Measurements from ENCODE around the gene RAB15.
"Not testable (repeated sequence)": the region's sequence is repeated elsewhere in the genome, so short reads cannot be mapped to it uniquely, and the experiment has no call there.

Gene RAB15

DNA sequence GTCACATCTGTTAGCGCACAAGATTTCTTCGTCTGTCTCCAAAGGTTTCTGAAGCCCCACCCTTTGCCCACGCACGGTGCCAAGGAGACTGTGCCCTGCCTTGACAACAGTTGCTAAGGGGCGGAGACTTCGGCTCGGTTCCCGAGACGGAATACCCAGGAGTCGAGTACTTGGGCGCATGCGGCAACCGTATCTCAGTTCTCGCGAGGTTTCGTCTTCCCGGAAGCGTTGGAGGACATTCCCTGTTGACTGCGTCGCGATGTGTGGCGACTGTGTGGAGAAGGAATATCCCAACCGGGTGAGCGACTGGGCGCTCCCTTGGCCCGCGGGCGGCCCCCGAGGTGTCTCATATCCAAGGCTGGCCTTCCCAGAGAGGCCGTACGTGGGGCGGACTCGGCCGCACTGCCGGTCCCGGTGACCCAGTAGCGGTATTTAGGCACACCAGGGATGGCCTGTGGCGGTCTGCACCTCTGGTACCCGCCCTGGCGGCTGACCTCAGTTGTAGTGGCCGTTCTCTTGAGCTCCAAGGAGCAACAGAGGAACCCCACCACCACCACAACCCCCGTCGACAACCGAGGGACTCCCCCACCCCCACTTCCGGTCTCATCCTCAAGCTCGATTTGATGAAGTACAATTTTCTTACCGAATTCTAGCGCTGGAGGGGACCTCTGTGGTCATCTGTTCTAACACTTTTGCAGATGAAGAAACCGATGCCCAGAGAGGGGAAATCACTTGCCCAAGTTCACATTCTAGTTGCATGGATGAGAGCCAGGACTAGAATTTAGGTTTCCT lies 57.7 kb downstream of the RAB15 start, which contains the start of gene CHURC1:
TSS of gene CHURC1 (plus strand) at position 219 of the 792 bp plus-strand sequence. CDS start at position 260, 41 bp downstream.
- in situ Hi-C loops (cut with MboI; ENCODE audit: low sequenced_read_pairs), result no loop called here

DNA sequence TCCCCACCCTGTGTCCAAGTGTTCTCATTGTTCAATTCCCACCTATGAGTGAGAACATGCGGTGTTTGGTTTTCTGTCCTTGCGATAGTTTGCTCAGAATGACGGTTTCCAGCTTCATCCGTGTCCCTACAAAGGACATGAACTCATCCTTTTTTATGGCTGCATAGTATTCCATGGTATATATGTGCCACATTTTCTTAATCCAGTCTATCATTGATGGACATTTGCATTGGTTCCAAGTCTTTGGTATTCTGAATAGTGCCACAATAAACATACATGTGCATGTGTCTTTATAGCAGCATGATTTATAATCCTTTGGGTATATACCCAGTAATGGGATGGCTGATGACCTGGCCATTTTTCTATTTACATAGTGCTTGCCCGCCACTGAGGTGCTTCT lies 58.7 kb downstream of the RAB15 start:
- in situ Hi-C loops (cut with MboI; ENCODE audit: low sequenced_read_pairs), result not testable (repeated sequence)

DNA sequence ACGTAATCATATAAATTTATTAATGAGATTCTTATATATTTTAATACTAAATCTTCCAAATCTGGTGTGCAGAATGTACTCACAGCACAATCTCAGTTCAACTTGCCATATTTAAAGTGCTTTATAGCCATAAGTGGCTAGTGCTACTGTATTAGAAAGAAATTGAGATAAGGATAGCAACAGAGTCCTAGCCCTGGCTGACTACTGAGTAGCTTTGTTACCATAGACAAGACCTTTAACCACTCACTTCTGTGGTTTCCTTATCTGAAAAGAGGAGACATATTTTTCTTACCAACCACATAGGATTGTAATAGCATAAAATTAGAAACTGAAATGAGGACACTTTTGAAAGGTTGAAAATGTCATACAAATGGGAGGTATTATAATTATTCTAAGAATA lies 59.9 kb downstream of the RAB15 start:
- in situ Hi-C loops (cut with MboI; ENCODE audit: low sequenced_read_pairs), result no loop called here

DNA sequence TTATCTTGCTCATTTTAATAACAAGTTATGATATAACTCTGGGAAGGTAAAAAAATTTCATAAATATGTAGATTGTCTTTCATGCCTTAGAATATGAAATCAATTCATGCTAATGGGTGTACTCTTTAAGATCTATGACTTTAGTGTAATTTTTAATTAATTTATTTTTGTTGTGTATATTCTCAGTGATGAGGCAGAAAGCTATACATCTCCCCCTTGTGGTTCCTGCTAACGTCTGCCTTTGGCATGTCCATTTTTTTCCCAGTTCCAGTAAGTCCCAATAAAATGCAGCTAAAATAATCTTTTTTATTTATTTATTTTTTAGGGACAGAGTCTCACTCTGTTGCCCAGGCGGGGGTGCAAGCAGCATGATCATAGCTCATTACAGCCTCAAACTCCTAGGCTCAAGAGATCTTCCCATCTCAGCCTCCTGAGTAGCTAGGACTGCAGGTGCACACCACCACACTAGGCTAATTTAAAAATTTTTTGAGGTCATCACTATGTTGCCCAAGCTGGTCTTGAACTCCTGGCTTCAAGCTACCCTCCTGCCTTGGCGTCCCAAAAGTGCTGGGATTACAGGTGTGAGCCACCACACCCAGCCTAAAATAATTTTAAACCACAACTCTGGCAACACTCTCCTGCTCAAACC lies 61.2 kb downstream of the RAB15 start:
- in situ Hi-C loops (cut with MboI; ENCODE audit: low sequenced_read_pairs), result no loop called here

- in situ Hi-C loops (cut with MboI; ENCODE audit: low sequenced_read_pairs), result no loop called here
Observed at GRCh38 chr14:64906022-64906421, 66.1 kb downstream of the RAB15 start.

- in situ Hi-C loops (cut with MboI; ENCODE audit: low sequenced_read_pairs), result no loop called here
Observed at GRCh38 chr14:64899958-64900357, 72.2 kb downstream of the RAB15 start.

Measured in HL-60/S4 treated with phorbol 12-myristate 13-acetate at 8.2 ng/mL for 4 days and 3 days (cell line).